Liver (tissue), 3 donors: Measurements from ENCODE around the gene PCDHB6.
"Not testable (repeated sequence)": the region's sequence is repeated elsewhere in the genome, so short reads cannot be mapped to it uniquely, and the experiment has no call there.

ENCODE experiments used
- CTCF ChIP-seq: fragments of 150-350 bp; IDR thresholded peaks from 2 replicates; pipeline ENCODE4 v1.5.1; 2017; ENCODE audit warnings: improper control_type of control experiment, low read depth, low read length; ENCODE audit not compliant: missing input control
- REST ChIP-seq: IDR thresholded peaks from 2 replicates; pipeline ENCODE4 v1.6.1; 2016; ENCODE audit warnings: antibody characterized with exemption, mild to moderate bottlenecking
- RXRA ChIP-seq, 2 donors: IDR thresholded peaks; 2 replicates each; pipeline ENCODE4 v1.6.1; 2017 to 2018; ENCODE audit warnings: antibody characterized with exemption in 2 of 2, mild to moderate bottlenecking in 1 of 2
- SP1 ChIP-seq: IDR thresholded peaks from 2 replicates; pipeline ENCODE4 v1.6.1; 2018; ENCODE audit warnings: antibody characterized with exemption, mild to moderate bottlenecking
- YY1 ChIP-seq: IDR thresholded peaks from 2 replicates; pipeline ENCODE4 v1.6.1; 2016; ENCODE audit warnings: antibody characterized with exemption, mild to moderate bottlenecking
- ZBTB33 ChIP-seq: IDR thresholded peaks from 2 replicates; pipeline ENCODE4 v1.6.1; 2016; ENCODE audit warnings: antibody characterized with exemption
- donor health status: healthy.
- donor health status: healthy.

GRCh38 chr5:141179876-141180275, 30.0 kb downstream of the PCDHB6 start:
- not testable (repeated sequence) for TF ChIP-seq YY1; ZBTB33; CTCF; REST; SP1; RXRA (IDR thresholded peaks at IDR 0.05)
